GM23338 (cell line): ENCODE measurements around the gene ATP5F1A. TPM values are rescaled to one million over a fixed set of nuclear protein-coding genes. Genes with fewer than 3 reads are reported as not detected.

ENCODE experiments used
- REST ChIP-seq: IDR thresholded peaks from one replicate; pipeline ENCODE4 v1.6.1; 2018; ENCODE audit warnings: antibody characterized with exemption; ENCODE audit not compliant: unreplicated experiment
- STAT1 ChIP-seq: IDR thresholded peaks from one replicate; pipeline ENCODE4 v1.6.1; 2016; ENCODE audit warnings: antibody characterized with exemption; ENCODE audit not compliant: unreplicated experiment
- ZNF462 ChIP-seq: fragments of 250-450 bp; sonication (Bioruptor Pico); IDR thresholded peaks from 2 replicates; pipeline ENCODE4 v1.5.0; 2020; ENCODE audit warnings: mild to moderate bottlenecking, moderate library complexity
- polyA plus RNA-seq: library from polyadenylated mRNA; unstranded; fragments of >200 nt; fragmentation: Nextera tagmentation; extraction: Ambion mirVana; gene quantifications from 2 replicates; pipeline ENCODE4 v1.2.1, GENCODE V29; 2016
- total RNA-seq: library from RNA; depleted of rRNA; stranded (reverse); fragments of >200 nt; shearing (Covaris generic); gene quantifications from 2 replicates; pipeline ENCODE4 v1.2.3, GENCODE V29; 2014

The ATP5F1A gene
- total and polyA plus RNA-seq, 2 experiments from 2014 or later, result 353 to 822 TPM

GRCh38 chr18:46040033-46040746, 57.9 kb downstream of the ATP5F1A start (continued):
- TF ChIP-seq ZNF462 (CRISPR knock-in tag) (no peak), REST (no peak), STAT1 (no peak)
